ENCODE data around the gene CUEDC1.
A peak's percentile ranks its signal among the peaks of the same experiment; 100 is the strongest.

CUEDC1 gene

DNA sequence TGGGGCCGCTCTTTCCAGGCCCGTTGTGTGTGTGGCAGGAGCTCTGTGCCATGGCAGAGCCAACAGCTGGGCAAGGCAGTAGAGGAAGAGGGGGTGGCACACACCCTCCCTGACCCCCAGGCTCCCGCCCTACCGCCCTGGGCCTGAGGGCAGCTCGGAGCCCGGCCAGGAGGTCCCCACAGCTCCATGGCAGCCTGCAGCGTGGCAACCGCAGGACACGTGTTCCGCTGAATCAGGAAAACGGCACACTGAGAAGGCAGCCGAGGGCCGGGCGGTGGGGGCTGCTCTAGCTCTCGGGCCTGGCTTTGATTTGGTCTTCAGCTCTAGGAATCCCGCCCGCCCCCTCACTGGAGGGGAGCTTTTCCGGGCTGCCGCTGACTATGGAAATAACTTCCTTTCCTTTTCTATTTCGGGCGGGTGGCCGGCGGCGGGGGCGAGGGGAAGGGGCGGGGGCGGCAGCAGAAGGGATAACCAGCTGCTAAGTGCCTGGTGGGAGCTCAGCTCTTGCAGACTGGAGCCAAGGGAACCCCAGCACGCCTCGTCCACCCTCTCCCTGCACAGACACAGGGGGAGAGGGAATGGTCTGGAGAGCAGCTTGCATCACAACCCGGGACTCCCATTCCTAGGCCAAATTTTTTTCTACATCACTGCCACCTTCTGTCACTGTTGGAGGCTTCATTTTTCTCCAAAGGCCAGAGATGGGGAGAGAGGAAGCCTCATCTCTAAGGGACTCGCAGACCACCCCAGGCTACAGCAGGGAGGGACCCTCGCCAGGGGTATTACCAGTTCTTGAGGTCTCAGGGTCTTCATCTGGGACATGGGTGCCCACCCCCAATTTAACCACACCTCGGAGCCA, 80.5 kb downstream of the CUEDC1 start:
- H4K20me1 ChIP-seq = peaks cover 0 to 53% (median 0%) of the 10 kb centered on the region in 11 experiments; a peak in 6 of 22 replicates
- H3K4me2 ChIP-seq = peak overlapping the region; percentile 91 to 100 (median 99)
- peaks cover 0 to 5% (median 0%) of the 10 kb centered on the region in 11 experiments; a peak in 1 of 22 replicates for H3K27me3 ChIP-seq
- H3K9ac ChIP-seq = peak overlapping the region; percentile 47 to 88 (median 75); a peak in 21 of 22 replicates
- H3K9me3 ChIP-seq (replicated peaks in 1 of 11) = no peaks in the 10 kb centered on the region
- H3K4me1 ChIP-seq = peaks cover 88 to 100% (median 99%) of the 10 kb centered on the region in 10 experiments
- no peak for TF ChIP-seq Cebpa-rat (IDR thresholded peaks at IDR 0.05)
- H3K36me3 ChIP-seq = peaks cover 0 to 12% (median 0%) of the 10 kb centered on the region in 11 experiments; a peak in 2 of 22 replicates
- H3K27ac ChIP-seq = peak overlapping the region in 10 of 11 experiments; percentile 26 to 97 (median 92); a peak in 20 of 22 replicates
- H3K4me3 ChIP-seq = peak overlapping the region in 9 of 10 experiments; percentile 12 to 56 (median 41); a peak in 15 of 20 replicates

GRCh38 chr17:57874058-57874419, 81.2 kb downstream of the CUEDC1 start:
- Histone ChIP-seq H3K9ac (peak overlapping the region; percentile 47 to 88 (median 75); a peak in 21 of 22 replicates), H3K9me3 (replicated peaks in 1 of 11) (no peaks in the 10 kb centered on the region), H3K27me3 (peaks cover 0 to 9% (median 0%) of the 10 kb centered on the region in 11 experiments; a peak in 1 of 22 replicates), H3K36me3 (peaks cover 0 to 12% (median 0%) of the 10 kb centered on the region in 11 experiments; a peak in 2 of 22 replicates), H3K4me2 (peak overlapping the region; percentile 91 to 100 (median 99)), H3K4me1 (peaks cover 88 to 100% (median 99%) of the 10 kb centered on the region in 10 experiments), H3K27ac (peak overlapping the region in 10 of 11 experiments; percentile 26 to 97 (median 92); a peak in 20 of 22 replicates), H3K4me3 (peak overlapping the region in 9 of 10 experiments; percentile 2 to 56 (median 37); a peak in 13 of 20 replicates), H4K20me1 (peaks cover 0 to 59% (median 0%) of the 10 kb centered on the region in 11 experiments; a peak in 6 of 22 replicates)
- no peak for TF ChIP-seq Cebpa-rat (IDR thresholded peaks at IDR 0.05)

- Histone ChIP-seq H3K9ac (peak overlapping the region in 9 of 11 experiments; percentile 61 to 88 (median 77); a peak in 17 of 22 replicates), H3K4me3 (peak overlapping the region in 8 of 10 experiments; percentile 2 to 56 (median 34); a peak in 14 of 20 replicates), H3K36me3 (peaks cover 0 to 12% (median 0%) of the 10 kb centered on the region in 11 experiments; a peak in 2 of 22 replicates), H3K27me3 (peaks cover 0 to 9% (median 0%) of the 10 kb centered on the region in 11 experiments; a peak in 1 of 22 replicates), H4K20me1 (peaks cover 0 to 65% (median 0%) of the 10 kb centered on the region in 11 experiments; a peak in 6 of 22 replicates), H3K9me3 (replicated peaks in 1 of 11) (no peaks in the 10 kb centered on the region), H3K4me1 (peaks cover 88 to 100% (median 99%) of the 10 kb centered on the region in 10 experiments), H3K27ac (peak overlapping the region in 9 of 11 experiments; percentile 63 to 97 (median 92); a peak in 17 of 22 replicates), H3K4me2 (peak overlapping the region; percentile 91 to 100 (median 99))
- no peak for TF ChIP-seq Cebpa-rat (IDR thresholded peaks at IDR 0.05)
These were observed 81.8 kb downstream of the CUEDC1 start for GRCh38 chr17:57873261-57874057.

GRCh38 chr17:57872536-57872935, 82.7 kb downstream of the CUEDC1 start:
- peaks cover 88 to 100% (median 97%) of the 10 kb centered on the region in 10 experiments for H3K4me1 ChIP-seq
- no peaks in the 10 kb centered on the region for H3K9me3 ChIP-seq (replicated peaks in 1 of 11)
- H3K4me3 ChIP-seq = peak overlapping the region in 6 of 10 experiments; percentile 16 to 56 (median 34); a peak in 10 of 20 replicates
- peaks cover 0 to 12% (median 0%) of the 10 kb centered on the region in 11 experiments; a peak in 2 of 22 replicates for H3K36me3 ChIP-seq
- peaks cover 0 to 69% (median 0%) of the 10 kb centered on the region in 11 experiments; a peak in 6 of 22 replicates for H4K20me1 ChIP-seq
- peaks cover 0 to 9% (median 0%) of the 10 kb centered on the region in 11 experiments; a peak in 1 of 22 replicates for H3K27me3 ChIP-seq
- H3K4me2 ChIP-seq = peak overlapping the region; percentile 91 to 100 (median 99)
- TF ChIP-seq Cebpa-rat (IDR thresholded peaks at IDR 0.05) = no peak
- peak overlapping the region in 7 of 11 experiments; percentile 22 to 88 (median 78); a peak in 11 of 22 replicates for H3K9ac ChIP-seq
- H3K27ac ChIP-seq = peak overlapping the region in 7 of 11 experiments; percentile 84 to 97 (median 94); a peak in 13 of 22 replicates

GRCh38 chr17:57871863-57872262, 83.3 kb downstream of the CUEDC1 start:
- H3K4me3 ChIP-seq = peak overlapping the region in 3 of 10 experiments; percentile 33 to 39 (median 36); a peak in 5 of 20 replicates
- peak overlapping the region; percentile 91 to 100 (median 99) for H3K4me2 ChIP-seq
- H3K27ac ChIP-seq = peak overlapping the region in 7 of 11 experiments; percentile 20 to 97 (median 94); a peak in 13 of 22 replicates
- no peaks in the 10 kb centered on the region for H3K9me3 ChIP-seq (replicated peaks in 1 of 11)
- H3K27me3 ChIP-seq = peaks cover 0 to 9% (median 0%) of the 10 kb centered on the region in 11 experiments; a peak in 1 of 22 replicates
- H3K36me3 ChIP-seq = peaks cover 0 to 12% (median 0%) of the 10 kb centered on the region in 11 experiments; a peak in 2 of 22 replicates
- H4K20me1 ChIP-seq = peaks cover 0 to 68% (median 0%) of the 10 kb centered on the region in 11 experiments; a peak in 6 of 22 replicates
- H3K4me1 ChIP-seq = peaks cover 88 to 100% (median 97%) of the 10 kb centered on the region in 10 experiments
- TF ChIP-seq Cebpa-rat (IDR thresholded peaks at IDR 0.05) = no peak
- H3K9ac ChIP-seq = peak overlapping the region in 7 of 11 experiments; percentile 20 to 88 (median 78); a peak in 12 of 22 replicates

- peaks cover 86 to 100% (median 97%) of the 10 kb centered on the region in 10 experiments for H3K4me1 ChIP-seq
- TF ChIP-seq Cebpa-rat (IDR thresholded peaks at IDR 0.05) = no peak
- H3K9me3 ChIP-seq (replicated peaks in 1 of 11) = no peaks in the 10 kb centered on the region
- no peak overlapping the region for H3K4me3 ChIP-seq
- peak overlapping the region in 7 of 11 experiments; percentile 8 to 97 (median 94); a peak in 11 of 22 replicates for H3K27ac ChIP-seq
- peaks cover 0 to 12% (median 0%) of the 10 kb centered on the region in 11 experiments; a peak in 2 of 22 replicates for H3K36me3 ChIP-seq
- H3K27me3 ChIP-seq = peaks cover 0 to 4% (median 0%) of the 10 kb centered on the region in 11 experiments; a peak in 1 of 22 replicates
- H4K20me1 ChIP-seq = peaks cover 0 to 61% (median 0%) of the 10 kb centered on the region in 11 experiments; a peak in 6 of 22 replicates
- H3K4me2 ChIP-seq = peak overlapping the region in 9 of 11 experiments; percentile 95 to 100 (median 99); a peak in 18 of 22 replicates
- peak overlapping the region in 5 of 11 experiments; percentile 10 to 88 (median 69); a peak in 9 of 22 replicates for H3K9ac ChIP-seq
These were observed 84.1 kb downstream of the CUEDC1 start for GRCh38 chr17:57871155-57871554.

- H3K36me3 ChIP-seq = peaks cover 0 to 12% (median 0%) of the 10 kb centered on the region in 11 experiments; a peak in 2 of 22 replicates
- H3K4me3 ChIP-seq = peak overlapping the region in 1 of 10 experiments; percentile 0; a peak in 3 of 20 replicates
- no peak for TF ChIP-seq Cebpa-rat (IDR thresholded peaks at IDR 0.05)
- peaks cover 0 to 55% (median 0%) of the 10 kb centered on the region in 11 experiments; a peak in 6 of 22 replicates for H4K20me1 ChIP-seq
- peaks cover 79 to 100% (median 97%) of the 10 kb centered on the region in 10 experiments for H3K4me1 ChIP-seq
- H3K9me3 ChIP-seq (replicated peaks in 1 of 11) = no peaks in the 10 kb centered on the region
- H3K27me3 ChIP-seq = peaks cover 0 to 4% (median 0%) of the 10 kb centered on the region in 11 experiments; a peak in 1 of 22 replicates
- peak overlapping the region in 7 of 11 experiments; percentile 84 to 97 (median 94); a peak in 15 of 22 replicates for H3K27ac ChIP-seq
- peak overlapping the region in 5 of 11 experiments; percentile 79 to 88 (median 84); a peak in 10 of 22 replicates for H3K9ac ChIP-seq
- H3K4me2 ChIP-seq = peak overlapping the region; percentile 75 to 100 (median 99); a peak in 21 of 22 replicates
These were observed 85.0 kb downstream of the CUEDC1 start for GRCh38 chr17:57870283-57870635.

Data from BLaER1 treated with 17β-estradiol and CSF1 and Interleukin-3, amounts not matched to agents 10 nM and 100 nM (cell line).